Activated CD8-positive, alpha-beta T cell treated with anti-CD3 and anti-CD28 coated beads for 36 hours (primary cell): ENCODE results near the gene NDRG4. TPM values are rescaled to one million over a fixed set of nuclear protein-coding genes. Genes with fewer than 3 reads are reported as not detected.

Experiments used
- ATAC-seq: fragments of 200-7000 bp; cut with Tn5 transposase; one replicate; pipeline ENCODE4 v1.10.0; 2021; ENCODE audit warnings: mild to moderate bottlenecking, moderate library complexity
- CTCF ChIA-PET: fragments of 350-600 bp; sonication (Branson Sonifier 250); formaldehyde crosslinking; loops from one replicate; lab custom pipeline; 2021; ENCODE audit warnings: antibody characterized with exemption; lab: Charles Lee
- POLR2A ChIA-PET: fragments of 350-600 bp; sonication (Branson Sonifier 250); formaldehyde crosslinking; loops from one replicate; lab custom pipeline; 2021; ENCODE audit warnings: antibody characterized with exemption; lab: Charles Lee
- DNase-seq: peaks from one replicate; pipeline ENCODE4 v3.0.0-alpha.2; 2020
- H3K27ac Mint-ChIP-seq: one replicate; pipeline ENCODE4 v1.8.0; 2021; ENCODE audit warnings: mild to moderate bottlenecking, mixed read lengths
- H3K27me3 Mint-ChIP-seq: one replicate; pipeline ENCODE4 v1.8.0; 2021; ENCODE audit warnings: mixed read lengths
- H3K36me3 Mint-ChIP-seq: one replicate; pipeline ENCODE4 v1.8.0; 2021; ENCODE audit warnings: low read depth, mixed read lengths
- H3K4me1 Mint-ChIP-seq: one replicate; pipeline ENCODE4 v1.8.0; 2021; ENCODE audit warnings: low read depth, mixed read lengths
- H3K4me3 Mint-ChIP-seq: one replicate; pipeline ENCODE4 v1.8.0; 2021; ENCODE audit warnings: mild to moderate bottlenecking, moderate library complexity, mixed read lengths
- H3K9me3 Mint-ChIP-seq: one replicate; pipeline ENCODE4 v1.8.0; 2021; ENCODE audit warnings: mixed read lengths
- CTCF ChIP-seq: fragments of 200-600 bp; IDR thresholded peaks from one replicate; pipeline ENCODE4 v1.8.0; 2022; ENCODE audit warnings: antibody characterized with exemption, mild to moderate bottlenecking
- intact Hi-C: fragments of 100-400 bp; cut with micrococcal nuclease; formaldehyde crosslinking; loops from one replicate; pipeline ENCODE4 v1.10.0; 2022
- total RNA-seq, 2 experiments: library from RNA; stranded (reverse); gene quantifications; one replicate each; pipeline ENCODE4 v1.2.3, GENCODE V29; 2021

Gene NDRG4
- total RNA-seq, 2 experiments from 2014 or later: 1.3 to 1.6 TPM

DNA sequence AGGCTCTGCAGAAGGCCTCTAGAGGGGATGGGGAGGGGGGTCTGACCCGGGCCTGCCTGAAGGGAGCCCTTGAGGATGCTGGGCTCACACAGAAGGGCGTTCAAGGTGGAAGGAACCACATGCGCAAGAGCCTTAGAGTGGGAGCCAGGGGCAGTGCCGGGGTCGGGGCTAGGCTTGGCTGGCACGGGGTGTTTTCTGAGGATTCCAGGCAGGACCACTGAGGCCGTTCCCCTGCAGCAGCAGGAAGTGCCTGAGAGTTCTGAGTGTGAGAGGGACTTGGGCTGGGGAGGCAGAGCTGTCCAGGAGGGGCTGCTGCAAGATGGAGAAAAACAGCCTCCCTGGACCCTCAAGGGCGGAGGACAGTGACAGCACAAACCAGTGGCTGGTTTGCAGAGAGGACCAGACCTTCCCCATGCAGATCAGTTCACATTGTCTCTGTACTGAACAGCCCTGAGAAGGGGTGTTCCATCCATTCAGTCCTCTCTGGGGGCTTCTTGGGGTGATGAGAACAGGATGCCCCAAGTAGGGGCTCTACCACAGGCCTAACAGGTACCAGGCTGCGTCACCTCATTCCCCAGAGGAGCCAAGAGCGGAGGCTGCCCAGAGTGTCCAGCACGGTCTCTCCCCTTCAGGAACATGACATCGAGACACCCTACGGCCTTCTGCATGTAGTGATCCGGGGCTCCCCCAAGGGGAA lies 3.4 kb downstream of the NDRG4 start:
- POLR2A ChIA-PET: interaction anchor here (0.7 kb wide), 1 partner anchor 8 kb away, joined by 3 read pairs; no protein-coding TSS in a partner anchor
- DNase-seq: no peak
- CTCF ChIA-PET: interaction anchor here (1.8 kb wide), 1 partner anchor 9 kb away, joined by 6 read pairs; no protein-coding TSS in a partner anchor
- Mint-ChIP-seq H3K27ac (no peak overlapping the region), H3K9me3 (no peaks in the 10 kb centered on the region), H3K27me3 (peaks cover 28% of the 10 kb centered on the region), H3K4me1 (peaks cover 5% of the 10 kb centered on the region), H3K4me3 (no peak overlapping the region), H3K36me3 (no peaks in the 10 kb centered on the region)
- no peak for ATAC-seq
- intact Hi-C loops: loop anchor here (10.0 kb wide), 1 partner anchor 161 kb away; no protein-coding TSS in a partner anchor
- TF ChIP-seq CTCF: no peak

GRCh38 chr16:58503863-58504688 lies 4.1 kb downstream of the NDRG4 start:
- intact Hi-C loops: loop anchor here (10.0 kb wide), 1 partner anchor 161 kb away; no protein-coding TSS in a partner anchor
- Mint-ChIP-seq H3K27ac (no peak overlapping the region), H3K36me3 (no peaks in the 10 kb centered on the region), H3K27me3 (peaks cover 26% of the 10 kb centered on the region), H3K4me1 (peaks cover 5% of the 10 kb centered on the region), H3K4me3 (no peak overlapping the region), H3K9me3 (no peaks in the 10 kb centered on the region)
- ChIA-PET POLR2A (no interaction called here), CTCF (no interaction called here)
- TF ChIP-seq CTCF: no peak
- ATAC-seq (no peak), DNase-seq (no peak)

- intact Hi-C loops: loop anchor here (10.0 kb wide), 1 partner anchor 158 kb away; no protein-coding TSS in a partner anchor
- TF ChIP-seq CTCF: no peak
- Mint-ChIP-seq H3K27me3 (peaks cover 12% of the 10 kb centered on the region), H3K36me3 (no peaks in the 10 kb centered on the region), H3K9me3 (no peaks in the 10 kb centered on the region), H3K4me1 (no peaks in the 10 kb centered on the region), H3K27ac (no peak overlapping the region), H3K4me3 (no peak overlapping the region)
- ATAC-seq (no peak), DNase-seq (peak; percentile 2)
- CTCF ChIA-PET: interaction anchor here (1.1 to 1.4 kb wide), 2 partner anchors 19 to 250 kb away, joined by 3 to 6 read pairs; no protein-coding TSS in a partner anchor
- POLR2A ChIA-PET: interaction anchor here (0.5 to 1.5 kb wide), 2 partner anchors 10 to 22 kb away, joined by 5 to 7 read pairs; no protein-coding TSS in a partner anchor
Measured at GRCh38 chr16:58506241-58507194, 6.6 kb downstream of the NDRG4 start.

DNA sequence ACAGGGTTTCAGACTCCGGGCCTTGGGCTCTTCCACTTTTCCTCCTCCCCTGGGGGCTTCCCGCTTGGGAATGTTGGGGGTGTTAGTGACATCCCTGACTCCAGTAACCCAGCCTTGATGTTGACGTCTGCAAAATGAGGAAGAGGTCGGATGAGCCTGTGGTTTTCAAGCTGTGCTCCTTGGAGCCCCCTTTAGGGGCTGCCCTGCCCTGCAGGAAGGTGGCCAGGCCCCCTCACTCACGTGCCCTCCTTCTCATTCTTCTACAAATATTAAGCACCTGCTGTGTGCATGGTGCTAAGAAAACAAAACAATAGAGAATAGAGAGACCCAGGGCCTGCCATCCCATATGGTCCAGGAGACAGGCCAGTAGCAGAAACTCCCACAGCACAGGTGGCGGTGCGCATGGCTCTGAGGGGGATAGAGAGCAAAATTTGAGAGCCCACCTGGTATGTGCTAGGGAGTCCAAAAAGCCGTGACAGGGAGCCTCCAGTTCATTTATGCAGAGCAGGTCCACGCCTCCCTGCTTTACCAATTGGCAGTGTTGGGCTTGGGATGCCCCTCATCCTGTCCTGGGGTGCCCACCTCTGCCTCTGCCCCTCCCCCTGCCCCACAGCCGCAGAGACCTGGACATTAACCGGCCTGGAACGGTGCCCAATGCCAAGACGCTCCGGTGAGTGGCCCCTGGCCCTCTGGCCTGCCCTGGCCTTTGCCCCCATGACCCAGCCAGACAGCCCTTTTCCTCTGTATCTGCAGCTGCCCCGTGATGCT lies 7.4 kb downstream of the NDRG4 start:
- Mint-ChIP-seq H3K4me1 (peaks cover 2% of the 10 kb centered on the region), H3K9me3 (no peaks in the 10 kb centered on the region), H3K4me3 (no peak overlapping the region), H3K27ac (no peak overlapping the region), H3K36me3 (no peaks in the 10 kb centered on the region), H3K27me3 (peaks cover 6% of the 10 kb centered on the region)
- intact Hi-C loops: loop anchor here (10.0 kb wide), 1 partner anchor 157 kb away; no protein-coding TSS in a partner anchor
- peak; percentile 1 for DNase-seq
- CTCF ChIA-PET: interaction anchor here (1.4 kb wide), 1 partner anchor 249 kb away, joined by 6 read pairs; no protein-coding TSS in a partner anchor
- ATAC-seq: no peak
- no peak for TF ChIP-seq CTCF
- POLR2A ChIA-PET: interaction anchor here (0.5 to 1.5 kb wide), 2 partner anchors 9 to 23 kb away, joined by 5 to 7 read pairs; no protein-coding TSS in a partner anchor
